Measurements from ENCODE around the gene FUOM.
"Not testable (repeated sequence)": the region's sequence is repeated elsewhere in the genome, so short reads cannot be mapped to it uniquely, and the experiment has no call there.

The FUOM gene

GRCh38 chr10:133328358-133329343, 29.2 kb downstream of the FUOM start:
- no peak for DNase-seq

DNA sequence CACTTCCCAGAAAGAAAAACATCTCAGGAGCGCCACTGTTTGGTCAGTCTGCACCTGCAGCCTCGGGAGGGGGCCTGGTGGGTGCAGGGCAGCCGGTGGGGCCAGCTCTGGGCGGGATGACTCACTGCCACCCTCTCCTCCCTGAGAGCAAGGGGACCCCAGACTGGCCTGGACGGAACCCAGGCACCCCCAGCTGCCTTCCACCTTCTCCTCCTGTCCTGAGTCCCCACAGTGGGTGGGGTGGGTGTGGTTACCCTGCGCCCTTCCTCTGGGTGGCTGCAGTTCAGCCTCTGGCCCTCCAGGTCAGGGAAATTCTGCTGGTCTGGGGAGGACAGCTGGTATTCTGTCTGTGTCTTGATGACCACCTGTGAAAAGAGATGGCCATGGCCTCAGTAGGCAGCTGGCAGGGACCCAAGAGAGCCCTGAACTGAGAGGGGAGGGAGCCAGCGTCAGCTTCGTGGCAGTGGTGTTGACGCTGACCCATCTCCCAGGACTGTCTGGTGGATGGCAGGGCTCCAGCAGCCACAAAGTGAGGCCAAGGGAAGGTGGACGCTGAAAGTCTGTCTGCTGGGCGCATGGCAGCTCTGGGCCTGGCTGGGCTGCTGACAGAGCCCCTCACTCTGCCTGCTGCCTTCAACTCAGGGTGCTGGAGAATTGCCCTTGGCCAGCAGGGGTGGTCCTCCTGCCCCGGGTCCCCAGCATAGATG, 30.0 kb downstream of the FUOM start:
- no peak for DNase-seq

DNA sequence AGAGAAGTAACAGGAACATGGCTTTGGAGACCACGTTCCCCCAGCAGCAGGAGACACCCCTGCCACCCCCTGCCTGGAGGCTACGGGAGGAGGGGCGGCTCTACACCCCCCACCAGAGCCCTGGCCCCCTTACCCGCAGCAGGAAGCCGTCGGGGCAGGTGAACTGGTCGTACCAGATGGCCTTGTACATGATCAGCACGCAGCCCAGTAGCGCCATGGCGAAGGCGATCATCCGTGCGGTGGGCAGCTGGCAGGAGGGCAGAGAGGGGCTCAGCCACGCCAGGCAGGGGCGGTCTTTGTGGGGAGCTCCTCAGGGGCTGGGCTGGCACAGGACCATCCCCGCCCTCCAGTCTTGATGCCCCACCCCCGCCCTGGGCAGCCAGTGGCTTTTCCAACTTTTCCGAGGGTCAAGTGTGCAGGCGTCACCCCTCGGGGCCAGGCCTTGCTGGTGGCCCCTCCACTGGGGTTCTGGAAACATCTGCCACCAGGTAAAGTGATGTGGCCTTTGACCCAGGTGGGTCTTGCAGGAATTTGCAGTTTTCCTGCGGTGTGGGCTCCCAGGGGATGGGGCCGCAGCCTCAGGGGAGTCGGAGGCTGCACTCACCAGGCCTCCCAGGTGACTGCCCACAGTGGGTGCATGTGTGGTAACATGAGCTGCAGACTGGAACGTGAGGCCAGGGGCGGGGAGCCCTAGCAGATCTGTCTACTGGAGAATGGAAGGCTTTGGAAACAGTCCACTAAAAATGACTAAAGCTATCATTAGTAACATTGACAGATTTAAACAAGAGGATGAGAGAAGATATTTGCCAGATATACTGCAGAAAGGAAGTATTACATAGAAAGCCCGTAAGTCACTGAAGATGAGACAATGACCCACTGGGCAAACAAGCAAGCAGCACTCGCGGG, 30.8 kb downstream of the FUOM start:
- no peak for DNase-seq

DNA sequence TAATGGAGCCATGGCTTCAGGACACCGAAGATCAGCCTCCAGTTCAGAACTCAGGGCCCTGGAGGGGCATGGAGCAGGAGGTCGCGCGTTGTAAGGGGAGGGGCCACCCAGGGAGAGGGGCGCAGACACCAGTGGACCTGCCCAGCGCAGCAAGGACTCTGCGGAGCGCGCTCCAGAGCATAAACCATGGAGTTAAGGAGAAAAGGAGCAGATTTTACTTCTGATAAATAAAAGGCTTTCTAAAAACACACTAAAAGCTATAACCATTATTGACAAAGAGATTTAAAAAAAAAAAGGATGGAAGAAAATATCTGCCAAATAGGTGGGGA, 31.6 kb downstream of the FUOM start:
- DNase-seq: no peak

- DNase-seq: no peak
Measured at GRCh38 chr10:133325440-133326222, 32.2 kb downstream of the FUOM start.

- no peak for DNase-seq
Measured at GRCh38 chr10:133324857-133325260, 33.0 kb downstream of the FUOM start.

- peak; percentile 67 to 79 for DNase-seq
Measured at GRCh38 chr10:133324198-133324792, 33.5 kb downstream of the FUOM start.

GRCh38 chr10:133322064-133322709, 35.6 kb downstream of the FUOM start:
- not testable (repeated sequence) for DNase-seq

- not testable (repeated sequence) for DNase-seq
Measured at GRCh38 chr10:133320852-133321422, 36.9 kb downstream of the FUOM start.

DNA sequence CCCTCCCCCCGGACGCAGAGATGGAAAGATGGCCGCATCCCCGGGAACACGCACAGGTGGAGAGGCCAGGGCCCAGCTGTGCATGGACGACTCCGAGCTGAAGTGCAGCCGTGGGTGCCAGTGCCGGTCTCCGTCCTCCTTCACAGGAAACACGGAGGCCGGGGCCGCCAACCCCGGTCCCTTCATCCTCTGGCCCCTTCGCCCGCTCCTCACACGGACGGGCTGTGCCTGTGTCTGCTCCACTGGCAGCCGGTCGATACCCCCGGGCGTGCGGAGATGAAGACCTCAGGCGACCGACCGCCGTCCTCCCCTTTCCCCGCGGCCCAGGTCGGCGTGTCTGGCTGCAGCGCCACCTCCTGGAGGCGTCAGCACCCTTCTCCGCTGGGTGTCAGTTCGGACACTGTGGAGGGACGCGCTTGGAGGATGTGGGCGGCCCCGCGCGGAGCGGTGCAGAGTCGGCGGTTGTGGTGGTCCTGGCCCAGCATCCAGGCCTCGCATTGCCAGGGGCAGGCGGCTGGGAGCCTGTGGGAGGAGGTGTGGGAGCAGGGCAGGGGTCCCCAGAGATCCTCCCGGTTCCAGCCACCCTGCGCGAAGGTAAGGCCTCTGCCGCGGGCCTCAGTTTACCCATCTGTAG, 39.2 kb downstream of the FUOM start:
- peak; percentile 84 to 87 for DNase-seq

- no peak for DNase-seq
Measured at GRCh38 chr10:133316732-133317131, 41.1 kb downstream of the FUOM start.

- no peak for DNase-seq
Measured at GRCh38 chr10:133316266-133316665, 41.6 kb downstream of the FUOM start.

- DNase-seq: no peak
Measured at GRCh38 chr10:133315847-133316246, 42.0 kb downstream of the FUOM start.

DNA sequence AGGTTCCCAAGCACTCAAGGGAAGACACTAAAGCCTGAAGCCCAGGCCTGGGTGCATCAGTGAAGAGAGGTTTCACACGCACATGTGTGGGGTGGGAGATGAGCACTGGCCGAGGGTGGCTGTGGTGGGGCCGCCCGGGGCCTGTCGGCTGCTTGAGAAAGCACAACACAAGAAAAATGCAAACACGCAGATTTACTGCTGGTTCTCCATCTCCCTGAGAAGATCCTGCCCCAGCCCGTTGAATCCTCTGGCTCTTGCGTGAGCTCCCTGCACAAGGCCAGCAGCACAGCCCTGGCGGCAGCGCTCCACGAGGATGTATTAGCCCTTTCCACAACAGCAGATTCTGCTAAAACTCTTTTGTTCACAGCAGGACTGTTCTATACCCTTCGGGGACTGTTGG, 42.9 kb downstream of the FUOM start:
- no peak for DNase-seq

GRCh38 chr10:133313192-133313591, 44.6 kb downstream of the FUOM start:
- DNase-seq: no peak

GRCh38 chr10:133312769-133313145, 45.1 kb downstream of the FUOM start:
- DNase-seq: no peak

GRCh38 chr10:133312016-133312768, 45.6 kb downstream of the FUOM start:
- DNase-seq: no peak

GRCh38 chr10:133311570-133311969, 46.2 kb downstream of the FUOM start:
- no peak for DNase-seq

GRCh38 chr10:133310789-133311188, 47.0 kb downstream of the FUOM start:
- DNase-seq: no peak

DNA sequence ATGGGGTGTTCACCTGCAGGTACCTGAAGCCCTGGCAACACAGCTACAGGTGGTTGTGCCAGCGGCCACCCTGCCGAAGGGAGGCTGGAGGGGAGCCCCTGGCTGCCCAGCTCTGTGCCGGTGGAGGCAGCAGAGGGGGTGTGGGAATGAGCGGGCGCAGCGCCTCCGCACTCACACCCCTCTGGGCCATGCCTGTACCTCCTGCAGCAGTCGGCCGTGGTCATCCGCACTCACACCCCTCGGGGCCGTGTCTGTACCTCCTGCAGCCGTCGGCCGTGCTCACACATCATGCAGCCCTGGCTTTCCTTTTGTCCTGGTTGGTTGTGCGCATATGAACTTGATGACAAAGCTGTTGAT, 47.4 kb downstream of the FUOM start:
- no peak for DNase-seq

All from activated T-cell treated with anti-CD3 and anti-CD28 coated beads, Interleukin-2, amount 50 U/mL, for 48 hours (primary cell).